Mesendoderm (in vitro differentiated cells): ENCODE results near the gene NUAK1.

Experiments used
- DNase-seq: peaks from one replicate; pipeline ENCODE4 v3.0.0; 2013
- H2AK5ac ChIP-seq: 2 replicates; pipeline ENCODE4 v1.6.1; 2013; ENCODE audit warnings: low read length, inconsistent platforms
- H2BK120ac ChIP-seq: 2 replicates; pipeline ENCODE4 v1.6.1; 2013; ENCODE audit warnings: low read depth, mild to moderate bottlenecking, low read length, moderate library complexity, mixed read lengths
- H2BK15ac ChIP-seq: replicated peaks from 2 replicates; pipeline ENCODE4 v1.6.1; 2013; ENCODE audit warnings: low read depth, mild to moderate bottlenecking, moderate library complexity
- H2BK5ac ChIP-seq: 2 replicates; pipeline ENCODE4 v1.6.1; 2013; ENCODE audit warnings: low read length, inconsistent platforms
- H3K18ac ChIP-seq: 2 replicates; pipeline ENCODE4 v1.6.1; 2013; ENCODE audit warnings: mild to moderate bottlenecking, low read length, mixed read lengths
- H3K23ac ChIP-seq: one replicate; pipeline ENCODE4 v1.6.1; 2013; ENCODE audit warnings: low read length
- H3K27ac ChIP-seq: 2 replicates; pipeline ENCODE4 v1.5.1; 2013; ENCODE audit warnings: low read depth, mild to moderate bottlenecking, inconsistent platforms, low read length, moderate library complexity
- H3K27me3 ChIP-seq: 2 replicates; pipeline ENCODE4 v1.6.1; 2013; ENCODE audit warnings: low read length, control low read depth, mild to moderate bottlenecking, inconsistent platforms; ENCODE audit not compliant: insufficient read depth, poor library complexity
- H3K36me3 ChIP-seq: 2 replicates; pipeline ENCODE4 v1.6.1; 2013; ENCODE audit warnings: low read length, inconsistent platforms; ENCODE audit not compliant: control insufficient read depth, insufficient read depth
- H3K4ac ChIP-seq: one replicate; pipeline ENCODE4 v1.6.1; 2013; ENCODE audit warnings: low read depth, mild to moderate bottlenecking, low read length, moderate library complexity
- H3K4me1 ChIP-seq: 2 replicates; pipeline ENCODE4 v1.6.1; 2013; ENCODE audit warnings: low read depth, low read length, inconsistent platforms; ENCODE audit not compliant: control insufficient read depth
- H3K4me2 ChIP-seq: 2 replicates; pipeline ENCODE4 v1.6.1; 2013; ENCODE audit warnings: low read length
- H3K4me3 ChIP-seq: 2 replicates; pipeline ENCODE4 v1.5.1; 2013; ENCODE audit warnings: mild to moderate bottlenecking, low read length
- H3K56ac ChIP-seq: one replicate; pipeline ENCODE4 v1.6.1; 2013; ENCODE audit warnings: low read length
- H3K79me1 ChIP-seq: 2 replicates; pipeline ENCODE4 v1.6.1; 2013; ENCODE audit warnings: low read length, inconsistent platforms
- H3K79me2 ChIP-seq: 2 replicates; pipeline ENCODE4 v1.6.1; 2013; ENCODE audit warnings: mild to moderate bottlenecking, low read length; ENCODE audit not compliant: control insufficient read depth, insufficient read depth
- H3K9ac ChIP-seq: 2 replicates; pipeline ENCODE4 v1.6.1; 2013; ENCODE audit warnings: low read length, inconsistent platforms
- H4K5ac ChIP-seq: one replicate; pipeline ENCODE4 v1.6.1; 2013; ENCODE audit warnings: low read length
- H4K8ac ChIP-seq: one replicate; pipeline ENCODE4 v1.6.1; 2013; ENCODE audit warnings: low read depth, mild to moderate bottlenecking, control low read depth, low read length, moderate library complexity
- WGBS: extraction: QIAGEN DNeasy Blood & Tissue Kit; methylation state at CpG from one replicate; pipeline ENCODE4 v1.1.7; 2013; ENCODE audit warnings: low lambda C conversion rate, missing lambda C conversion rate; ENCODE audit not compliant: insufficient coverage; ENCODE audit errors: extremely low coverage; 5-methylcytosine and 5-hydroxymethylcytosine counted together

Gene NUAK1

GRCh38 chr12:106141003-106141402 lies 2.2 kb upstream of the NUAK1 start:
- no peak overlapping the region for H3K56ac ChIP-seq
- H3K4me3 ChIP-seq, result no peak overlapping the region
- H4K8ac ChIP-seq, result no peak overlapping the region
- peak overlapping the region; percentile 41 for H2BK15ac ChIP-seq
- no peak for DNase-seq
- peak overlapping the region; percentile 52 for H3K18ac ChIP-seq
- H2BK5ac ChIP-seq, result no peak overlapping the region
- no peak overlapping the region for H2AK5ac ChIP-seq
- no peak overlapping the region for H3K4me2 ChIP-seq
- no peaks in the 10 kb centered on the region for H3K27me3 ChIP-seq
- H3K79me2 ChIP-seq, result peaks cover 40% of the 10 kb centered on the region
- H2BK120ac ChIP-seq, result no peak overlapping the region
- H3K27ac ChIP-seq, result no peak overlapping the region
- no peak overlapping the region for H3K4ac ChIP-seq
- H3K23ac ChIP-seq, result no peak overlapping the region
- no peak overlapping the region for H3K9ac ChIP-seq
- H3K4me1 ChIP-seq, result peaks cover 22% of the 10 kb centered on the region
- peaks cover 10% of the 10 kb centered on the region for H3K79me1 ChIP-seq
- no peaks in the 10 kb centered on the region for H3K36me3 ChIP-seq
- H4K5ac ChIP-seq, result no peak overlapping the region

GRCh38 chr12:106140223-106140986 lies 1.7 kb upstream of the NUAK1 start:
- no CpG with 5 or more reads among the region's 15 CpGs for WGBS
- H3K9ac ChIP-seq, result peak overlapping the region; percentile 94
- peak overlapping the region; percentile 78 for H2BK120ac ChIP-seq
- peak overlapping the region; percentile 91 for H2BK5ac ChIP-seq
- H3K27me3 ChIP-seq, result no peaks in the 10 kb centered on the region
- H3K4me3 ChIP-seq, result peak overlapping the region; percentile 64
- H2BK15ac ChIP-seq, result no peak overlapping the region
- peak overlapping the region; percentile 4 for H2AK5ac ChIP-seq
- no peak overlapping the region for H4K8ac ChIP-seq
- H3K79me1 ChIP-seq, result peaks cover 10% of the 10 kb centered on the region
- no peak for DNase-seq
- H3K23ac ChIP-seq, result peak overlapping the region; percentile 53
- H3K27ac ChIP-seq, result peak overlapping the region; percentile 99
- H4K5ac ChIP-seq, result peak overlapping the region; percentile 78
- peak overlapping the region; percentile 96 for H3K56ac ChIP-seq
- H3K4me1 ChIP-seq, result peaks cover 18% of the 10 kb centered on the region
- peak overlapping the region; percentile 91 for H3K18ac ChIP-seq
- H3K4ac ChIP-seq, result peak overlapping the region; percentile 82
- peak overlapping the region; percentile 87 for H3K4me2 ChIP-seq
- H3K36me3 ChIP-seq, result no peaks in the 10 kb centered on the region
- peaks cover 46% of the 10 kb centered on the region for H3K79me2 ChIP-seq

GRCh38 chr12:106139422-106140171 lies 843 bp upstream of the NUAK1 start:
- Histone ChIP-seq H3K9ac (peak overlapping the region; percentile 94), H2AK5ac (no peak overlapping the region), H3K56ac (peak overlapping the region; percentile 96), H3K79me2 (peaks cover 52% of the 10 kb centered on the region), H3K27me3 (no peaks in the 10 kb centered on the region), H3K4ac (peak overlapping the region; percentile 96), H3K18ac (peak overlapping the region; percentile 91), H3K23ac (peak overlapping the region; percentile 100), H4K5ac (no peak overlapping the region), H2BK120ac (peak overlapping the region; percentile 78), H2BK15ac (no peak overlapping the region), H3K27ac (peak overlapping the region; percentile 99), H2BK5ac (peak overlapping the region; percentile 91), H3K4me1 (peaks cover 17% of the 10 kb centered on the region), H3K4me2 (peak overlapping the region; percentile 87), H3K79me1 (peaks cover 10% of the 10 kb centered on the region), H4K8ac (peak overlapping the region; percentile 69), H3K4me3 (peak overlapping the region; percentile 64), H3K36me3 (no peaks in the 10 kb centered on the region)
- peak; percentile 94 for DNase-seq
- no CpG with 5 or more reads among the region's 66 CpGs for WGBS

- Histone ChIP-seq H2BK120ac (peak overlapping the region; percentile 85), H3K4ac (peak overlapping the region; percentile 48), H3K79me1 (peaks cover 13% of the 10 kb centered on the region), H4K5ac (no peak overlapping the region), H2BK15ac (no peak overlapping the region), H3K4me1 (peaks cover 29% of the 10 kb centered on the region), H3K4me2 (peak overlapping the region; percentile 95), H2AK5ac (no peak overlapping the region), H3K4me3 (peak overlapping the region; percentile 87), H3K79me2 (peaks cover 65% of the 10 kb centered on the region), H3K27me3 (no peaks in the 10 kb centered on the region), H2BK5ac (peak overlapping the region; percentile 64), H3K27ac (peak overlapping the region; percentile 99), H3K9ac (peak overlapping the region; percentile 94), H3K36me3 (no peaks in the 10 kb centered on the region), H3K18ac (peak overlapping the region; percentile 91), H3K23ac (peak overlapping the region; percentile 36), H3K56ac (peak overlapping the region; percentile 96), H4K8ac (no peak overlapping the region)
- no CpG with 5 or more reads among the region's 23 CpGs for WGBS
- DNase-seq, result no peak
Measured at GRCh38 chr12:106138357-106138632, 459 bp downstream of the NUAK1 start.

- H2BK120ac ChIP-seq, result peak overlapping the region; percentile 85
- peak overlapping the region; percentile 96 for H3K56ac ChIP-seq
- H3K9ac ChIP-seq, result peak overlapping the region; percentile 94
- H3K4me3 ChIP-seq, result peak overlapping the region; percentile 87
- peaks cover 32% of the 10 kb centered on the region for H3K4me1 ChIP-seq
- H3K4me2 ChIP-seq, result peak overlapping the region; percentile 95
- H3K79me1 ChIP-seq, result peaks cover 11% of the 10 kb centered on the region
- H3K18ac ChIP-seq, result peak overlapping the region; percentile 91
- H3K27ac ChIP-seq, result peak overlapping the region; percentile 99
- peaks cover 70% of the 10 kb centered on the region for H3K79me2 ChIP-seq
- no CpG with 5 or more reads among the region's 20 CpGs for WGBS
- no peak overlapping the region for H4K5ac ChIP-seq
- H2AK5ac ChIP-seq, result no peak overlapping the region
- no peak for DNase-seq
- peak overlapping the region; percentile 48 for H3K4ac ChIP-seq
- H3K27me3 ChIP-seq, result no peaks in the 10 kb centered on the region
- no peak overlapping the region for H2BK15ac ChIP-seq
- H3K36me3 ChIP-seq, result no peaks in the 10 kb centered on the region
- peak overlapping the region; percentile 3 for H2BK5ac ChIP-seq
- peak overlapping the region; percentile 36 for H3K23ac ChIP-seq
- H4K8ac ChIP-seq, result no peak overlapping the region
Measured at GRCh38 chr12:106137530-106138356, 1.0 kb downstream of the NUAK1 start.
